Uterus (tissue), 4 donors: ENCODE measurements around the gene MREG. TPM values are rescaled to one million over a fixed set of nuclear protein-coding genes. Genes with fewer than 3 reads are reported as not detected.

Experiments used
- DNase-seq, 2 donors: peaks; one replicate each; pipeline ENCODE4 v3.0.0-alpha.2; 2019 to 2020
- H3K27ac ChIP-seq, 2 donors: fragments of 200-600 bp; sonication (generic); 1 replicate in 1 of 2; 2 replicates in 1 of 2; pipeline ENCODE4 v1.5.1; 2016 to 2018
- H3K27me3 ChIP-seq, 2 donors: fragments of 200-600 bp; sonication (generic); one replicate each; pipeline ENCODE4 v1.5.1; 2018 to 2019; ENCODE audit warnings: control low read depth in 1 of 2
- H3K36me3 ChIP-seq, 2 donors: fragments of 200-600 bp; sonication (generic); one replicate each; pipeline ENCODE4 v1.5.1; 2019; ENCODE audit warnings: control low read depth in 1 of 2
- H3K4me1 ChIP-seq, 2 donors: fragments of 200-600 bp; sonication (generic); one replicate each; pipeline ENCODE4 v1.5.1; 2018 to 2019; ENCODE audit warnings: control low read depth in 1 of 2
- H3K4me3 ChIP-seq, 2 donors: fragments of 200-600 bp; sonication (generic); 1 replicate in 1 of 2; 2 replicates in 1 of 2; pipeline ENCODE4 v1.5.1; 2018 to 2019; ENCODE audit warnings: mild to moderate bottlenecking in 1 of 2
- H3K9me3 ChIP-seq, 2 donors: fragments of 200-600 bp; sonication (generic); one replicate each; pipeline ENCODE4 v1.5.1; 2019; ENCODE audit warnings: control low read depth in 1 of 2
- POLR2A ChIP-seq, 2 donors: fragments of 450-650 bp; IDR thresholded peaks; one replicate each; pipeline ENCODE4 v1.6.1; 2016; ENCODE audit warnings: antibody characterized with exemption in 2 of 2, mild to moderate bottlenecking in 1 of 2, moderate library complexity in 1 of 2
- intact Hi-C: fragments of 100-400 bp; cut with DNase I; formaldehyde crosslinking; loops from one replicate; pipeline ENCODE4 v1.15.1; 2023; ENCODE audit warnings: low total_unique reads
- total RNA-seq, 4 donors: library from RNA; depleted of rRNA in 3 of 4; stranded (reverse); fragments of >200 nt in 3 of 4; gene quantifications; one replicate each; pipeline versions ENCODE4 v1.1.0 to v1.2.4, GENCODE V29; 2014 to 2023
- TF ChIP-seq, protein P1 (sequence below), 4 experiments: fragments of 200-600 bp in 2 of 4; fragments of 450-650 bp in 2 of 4; sonication (generic) in 2 of 4; IDR thresholded peaks; one replicate each; pipeline ENCODE4 v1.5.1; 2016 to 2019; ENCODE audit warnings: antibody characterized with exemption in 4 of 4, mild to moderate bottlenecking in 2 of 4, moderate library complexity in 1 of 4
- donor health status: DM: yes; HTN: yes; CAD: no.

MREG gene
- total RNA-seq, 4 donors from 2014 or later, result 0.59 to 8.5 (median 3.9) TPM

DNA sequence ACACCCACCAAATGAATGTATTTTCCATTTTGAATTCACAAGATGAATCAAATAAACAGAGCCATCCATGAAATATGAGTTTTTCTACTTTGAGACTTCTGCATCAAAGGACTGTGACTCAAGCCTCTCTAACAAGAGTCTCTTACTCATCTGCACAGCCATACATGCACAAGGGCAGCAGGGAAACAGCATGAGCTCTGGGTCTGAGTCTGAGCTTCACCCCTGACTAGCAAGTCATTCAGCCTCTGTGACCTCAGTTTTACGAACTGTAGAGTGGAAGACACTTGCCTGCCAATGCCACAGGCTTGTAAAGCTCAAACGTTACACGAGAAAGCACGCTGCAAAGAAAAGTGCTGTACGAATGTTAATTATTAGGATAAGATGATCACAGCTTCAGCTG lies 42.9 kb downstream of the MREG start:
- H3K4me1 ChIP-seq, result no peaks in the 10 kb centered on the region
- no peak overlapping the region for H3K27ac ChIP-seq
- H3K27me3 ChIP-seq, result no peaks in the 10 kb centered on the region
- H3K36me3 ChIP-seq, result no peaks in the 10 kb centered on the region
- DNase-seq, result no peak
- intact Hi-C loops, result no loop called here
- H3K9me3 ChIP-seq, result no peaks in the 10 kb centered on the region
- TF ChIP-seq, protein P1, sequence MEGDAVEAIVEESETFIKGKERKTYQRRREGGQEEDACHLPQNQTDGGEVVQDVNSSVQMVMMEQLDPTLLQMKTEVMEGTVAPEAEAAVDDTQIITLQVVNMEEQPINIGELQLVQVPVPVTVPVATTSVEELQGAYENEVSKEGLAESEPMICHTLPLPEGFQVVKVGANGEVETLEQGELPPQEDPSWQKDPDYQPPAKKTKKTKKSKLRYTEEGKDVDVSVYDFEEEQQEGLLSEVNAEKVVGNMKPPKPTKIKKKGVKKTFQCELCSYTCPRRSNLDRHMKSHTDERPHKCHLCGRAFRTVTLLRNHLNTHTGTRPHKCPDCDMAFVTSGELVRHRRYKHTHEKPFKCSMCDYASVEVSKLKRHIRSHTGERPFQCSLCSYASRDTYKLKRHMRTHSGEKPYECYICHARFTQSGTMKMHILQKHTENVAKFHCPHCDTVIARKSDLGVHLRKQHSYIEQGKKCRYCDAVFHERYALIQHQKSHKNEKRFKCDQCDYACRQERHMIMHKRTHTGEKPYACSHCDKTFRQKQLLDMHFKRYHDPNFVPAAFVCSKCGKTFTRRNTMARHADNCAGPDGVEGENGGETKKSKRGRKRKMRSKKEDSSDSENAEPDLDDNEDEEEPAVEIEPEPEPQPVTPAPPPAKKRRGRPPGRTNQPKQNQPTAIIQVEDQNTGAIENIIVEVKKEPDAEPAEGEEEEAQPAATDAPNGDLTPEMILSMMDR (IDR thresholded peaks at IDR 0.05), result no peak
- TF ChIP-seq POLR2A (IDR thresholded peaks at IDR 0.05), result no peak
- no peak overlapping the region for H3K4me3 ChIP-seq

DNA sequence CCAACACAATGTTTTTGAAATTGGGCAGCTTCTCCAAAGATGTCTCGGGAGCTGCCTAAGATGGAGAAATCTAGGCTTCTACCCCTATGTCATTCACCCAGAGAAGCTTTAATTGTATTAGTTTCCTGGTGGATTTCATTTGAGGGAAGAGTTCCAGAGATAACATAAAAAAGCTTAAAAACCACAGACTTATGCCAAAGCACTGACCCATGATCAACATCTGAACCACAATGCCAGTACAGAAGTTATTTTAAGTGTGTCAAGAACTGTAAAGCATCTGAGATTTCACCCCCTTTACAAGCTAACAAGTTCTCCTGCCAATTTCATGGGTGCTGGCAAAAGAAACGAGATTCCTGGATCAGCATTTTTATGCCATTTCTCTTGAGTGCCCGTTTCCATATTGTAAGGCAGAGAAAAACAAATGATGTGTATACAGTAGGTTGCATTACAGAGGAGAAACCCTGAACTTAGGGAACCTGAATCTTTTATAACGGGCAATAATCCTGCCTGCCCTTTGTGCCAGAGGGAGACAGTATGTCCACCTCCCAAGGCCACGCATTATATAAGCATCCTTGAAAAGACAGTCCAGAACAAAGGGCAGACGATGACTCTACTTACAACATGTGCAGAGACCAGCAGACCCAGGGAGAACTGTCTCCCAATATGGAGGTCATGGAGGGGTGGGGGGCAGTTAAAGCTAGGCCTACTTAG lies 44.1 kb downstream of the MREG start:
- Histone ChIP-seq H3K36me3 (no peaks in the 10 kb centered on the region), H3K27ac (no peak overlapping the region), H3K4me3 (no peak overlapping the region), H3K27me3 (no peaks in the 10 kb centered on the region), H3K4me1 (no peaks in the 10 kb centered on the region), H3K9me3 (no peaks in the 10 kb centered on the region)
- no peak for DNase-seq
- intact Hi-C loops, result no loop called here
- TF ChIP-seq, protein P1 (IDR thresholded peaks at IDR 0.05), result no peak
- TF ChIP-seq POLR2A (IDR thresholded peaks at IDR 0.05), result no peak

DNA sequence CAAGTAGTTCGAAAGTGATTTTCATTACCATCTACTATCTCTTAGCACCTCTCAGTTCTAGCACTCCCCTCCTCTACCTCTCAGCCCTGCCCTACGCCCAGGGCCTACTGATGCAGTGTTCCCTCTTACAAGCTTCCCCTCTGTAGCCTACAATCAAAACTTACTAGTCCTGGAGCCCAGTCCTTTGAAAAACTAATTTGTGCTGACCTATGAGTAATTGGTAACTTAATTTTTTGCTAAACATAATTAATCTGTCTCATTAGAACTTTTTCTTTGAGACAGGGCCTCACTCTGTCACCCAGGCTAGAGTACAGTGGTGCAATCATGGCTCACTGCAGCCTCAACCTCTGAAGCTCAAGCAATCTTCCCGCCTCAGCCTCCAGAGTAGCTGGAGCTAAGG lies 44.9 kb downstream of the MREG start:
- Histone ChIP-seq H3K27me3 (no peaks in the 10 kb centered on the region), H3K27ac (no peak overlapping the region), H3K4me3 (no peak overlapping the region), H3K9me3 (no peaks in the 10 kb centered on the region), H3K36me3 (no peaks in the 10 kb centered on the region), H3K4me1 (no peaks in the 10 kb centered on the region)
- DNase-seq, result no peak
- intact Hi-C loops, result no loop called here
- no peak for TF ChIP-seq POLR2A (IDR thresholded peaks at IDR 0.05)

DNA sequence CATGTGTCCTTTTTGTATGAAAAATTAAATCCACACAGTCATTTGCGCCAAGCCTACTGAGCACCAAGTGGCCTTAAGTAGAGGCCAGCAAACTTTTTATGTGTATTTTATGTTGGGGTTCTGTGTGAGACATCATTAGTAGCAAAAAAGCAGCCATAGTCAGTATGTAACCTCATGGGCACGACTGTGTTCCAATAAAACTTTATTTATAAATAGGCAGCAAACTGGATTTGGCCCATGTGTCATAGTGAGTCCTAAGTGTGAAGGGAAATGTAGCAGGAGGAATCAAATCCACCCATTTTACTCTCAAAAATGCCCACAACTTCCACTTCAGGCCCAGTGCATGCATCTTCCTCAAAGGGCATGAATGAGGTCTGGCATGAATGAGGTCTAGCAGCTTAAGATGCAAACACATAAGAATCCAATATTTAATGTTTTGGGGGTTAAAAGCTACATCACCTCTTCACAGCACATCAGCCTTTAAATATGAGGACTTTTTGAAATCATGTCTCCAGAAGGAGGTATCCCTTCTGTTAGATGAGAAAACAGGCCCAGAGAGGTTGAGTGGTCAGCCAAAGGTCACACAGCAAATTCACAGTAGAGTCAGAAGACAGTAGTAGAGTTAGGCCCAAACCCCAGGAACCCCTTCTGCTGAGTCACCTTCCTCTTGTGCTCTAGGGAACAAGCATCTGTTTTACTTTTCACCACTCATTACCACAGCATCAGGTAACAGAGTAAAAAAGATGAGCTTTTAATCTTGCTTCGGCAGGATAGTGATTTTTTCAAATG lies 45.6 kb downstream of the MREG start:
- DNase-seq, result no peak
- intact Hi-C loops, result no loop called here

DNA sequence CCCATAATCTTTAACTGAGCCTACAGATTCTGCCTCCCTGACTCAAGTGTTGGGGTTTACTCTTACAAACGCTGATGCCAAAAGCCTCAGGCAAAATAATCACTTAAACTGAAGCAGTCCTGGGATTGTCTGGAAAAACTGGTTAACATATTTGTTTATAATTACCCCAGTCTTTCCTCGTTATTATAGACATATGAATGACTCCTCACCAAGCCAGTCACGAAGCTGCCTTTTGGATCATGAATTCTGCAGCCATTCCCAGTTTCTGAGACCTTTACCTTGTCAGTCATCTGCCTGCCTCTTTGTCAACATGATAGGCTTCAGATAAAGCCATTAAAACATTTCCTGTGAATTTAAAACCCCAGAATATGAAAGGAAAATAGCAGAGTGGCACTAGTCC lies 46.4 kb downstream of the MREG start:
- no peak for DNase-seq
- Histone ChIP-seq H3K4me3 (no peak overlapping the region), H3K27ac (no peak overlapping the region), H3K9me3 (no peaks in the 10 kb centered on the region), H3K4me1 (no peaks in the 10 kb centered on the region), H3K27me3 (no peaks in the 10 kb centered on the region), H3K36me3 (no peaks in the 10 kb centered on the region)
- TF ChIP-seq, protein P1 (IDR thresholded peaks at IDR 0.05), result no peak
- TF ChIP-seq POLR2A (IDR thresholded peaks at IDR 0.05), result no peak
- intact Hi-C loops, result no loop called here

More for the DNA sequence above, 45.6 kb downstream of the MREG start:
- no peaks in the 10 kb centered on the region for H3K9me3 ChIP-seq
- no peaks in the 10 kb centered on the region for H3K27me3 ChIP-seq
- no peaks in the 10 kb centered on the region for H3K36me3 ChIP-seq
- no peak overlapping the region for H3K4me3 ChIP-seq
- H3K27ac ChIP-seq, result no peak overlapping the region
- H3K4me1 ChIP-seq, result no peaks in the 10 kb centered on the region
- TF ChIP-seq POLR2A (IDR thresholded peaks at IDR 0.05), result no peak
- TF ChIP-seq, protein P1 (IDR thresholded peaks at IDR 0.05), result no peak
